Adrenal gland (tissue), 12 donors: Measurements from ENCODE around the gene HDGFL3. TPM values are rescaled to one million over a fixed set of nuclear protein-coding genes. Genes with fewer than 3 reads are reported as not detected.
A peak's percentile ranks its signal among the peaks of the same experiment; 100 is the strongest.
"Not testable (repeated sequence)": the region's sequence is repeated elsewhere in the genome, so short reads cannot be mapped to it uniquely, and the experiment has no call there.

Experiments used
- DNase-seq, 7 donors: peaks; one replicate each; pipeline ENCODE4 v3.0.0-alpha.2; 2019 to 2020
- H3K27ac ChIP-seq, 5 donors: fragments of 200-600 bp; sonication (generic) in 4 of 5; 1 replicate in 3 of 5; 2 replicates in 2 of 5; pipeline versions ENCODE4 v1.5.1 to v1.8.0; 2016 to 2020; ENCODE audit warnings: mild to moderate bottlenecking in 1 of 5
- H3K27me3 ChIP-seq: fragments of 200-600 bp; 2 replicates; pipeline ENCODE4 v1.8.0; 2021
- H3K36me3 ChIP-seq, 2 donors: fragments of 200-600 bp; replicated peaks in 1 of 2; 1 replicate in 1 of 2; 2 replicates in 1 of 2; pipeline versions ENCODE4 v1.5.1 to v1.8.0; 2018 to 2022
- H3K4me1 ChIP-seq, 2 donors: fragments of 200-600 bp; replicated peaks in 1 of 2; 1 replicate in 1 of 2; 2 replicates in 1 of 2; pipeline versions ENCODE4 v1.5.1 to v1.8.0; 2018 to 2021
- H3K4me3 ChIP-seq, 4 donors: fragments of 200-600 bp; sonication (generic) in 3 of 4; one replicate each; pipeline ENCODE4 v1.5.1; 2016 to 2018
- H3K9me3 ChIP-seq, 3 donors: fragments of 200-600 bp; sonication (generic) in 1 of 3; replicated peaks in 1 of 3; 1 replicate in 2 of 3; 2 replicates in 1 of 3; pipeline versions ENCODE4 v1.5.1 to v1.8.0; 2016 to 2021
- CTCF ChIP-seq, 6 experiments: fragments of 450-650 bp in 4 of 6; fragments of 200-600 bp in 2 of 6; sonication (generic) in 1 of 6; IDR thresholded peaks; 1 replicate in 5 of 6; 2 replicates in 1 of 6; pipeline versions ENCODE4 v1.5.1 to v1.8.0; 2016 to 2021; ENCODE audit warnings: antibody characterized with exemption in 6 of 6, mild to moderate bottlenecking in 2 of 6, moderate library complexity in 1 of 6
- POLR2A ChIP-seq, 2 donors: fragments of 450-650 bp; IDR thresholded peaks; one replicate each; pipeline ENCODE4 v1.6.1; 2017; ENCODE audit warnings: antibody characterized with exemption in 2 of 2, mild to moderate bottlenecking in 2 of 2, moderate library complexity in 1 of 2
- WGBS, 4 donors: extraction: QIAGEN DNeasy Blood & Tissue Kit in 2 of 4; methylation state at CpG; one replicate each; pipeline versions ENCODE4 v1.1.5 to v1.1.7; 2013 to 2017; 5-methylcytosine and 5-hydroxymethylcytosine counted together
- intact Hi-C, 2 donors: fragments of 100-400 bp; cut with DNase I; formaldehyde crosslinking; loops; one replicate each; pipeline versions ENCODE4 v1.14.1 to v1.15.0; 2022 to 2023
- polyA plus RNA-seq, 3 donors: library from polyadenylated mRNA; stranded (reverse); fragments of 200-250 nt in 2 of 3; fragments of 350-450 nt in 1 of 3; fragmentation: Illumina TruSeq in 1 of 3; extraction: RNeasy Lipid Tissue Mini Kit (QIAGEN cat#74804) in 1 of 3; gene quantifications; one replicate each; pipeline ENCODE4 v1.2.3, GENCODE V29; 2013 to 2014
- total RNA-seq, 9 donors: library from RNA; depleted of rRNA in 4 of 9; stranded (reverse); fragments of >200 nt in 4 of 9; fragments of 120-200 nt in 1 of 9; fragmentation: NEBNext Ultra II Directional in 1 of 9; extraction: Animal tissue kit (Norgen Biotek cat#: 25700) in 1 of 9; gene quantifications; one replicate each; pipeline versions ENCODE4 v1.1.0 to v1.2.4, GENCODE V29; 2013 to 2023
- donor health status: healthy with polysubstance abuse.
- donor health status: Bipolar disorder and iron deficiency.
- donor health status: DM: yes; HTN: yes; CAD: no.
- donor health status: DM: no; HTN: no; CAD: no.
- donor health status: DM: no; HTN: no; CAD: no.
- donor health status: DM: yes; HTN: yes; CAD: no.

Gene HDGFL3
- total and polyA plus RNA-seq, 12 donors = 9.3 to 82.2 (median 52.9) TPM

- Histone ChIP-seq H3K4me3 (no peak overlapping the region), H3K4me1 (no peaks in the 10 kb centered on the region), H3K36me3 (peaks cover 0 to 29% of the 10 kb centered on the region in 2 donors), H3K27me3 (no peaks in the 10 kb centered on the region), H3K27ac (no peak overlapping the region), H3K9me3 (no peaks in the 10 kb centered on the region)
- intact Hi-C loops = no loop called here
- DNase-seq = no peak
- 95 to 98% (median 97%) methylated on average over 3 of the region's 3 CpGs for WGBS, 4 donors
- TF ChIP-seq CTCF (IDR thresholded peaks at IDR 0.05) (no peak), POLR2A (IDR thresholded peaks at IDR 0.05) (no peak)
These were observed 62.9 kb downstream of the HDGFL3 start for GRCh38 chr15:83144771-83145170.

- intact Hi-C loops, H3K4me1 ChIP-seq, H3K27ac ChIP-seq, H3K9me3 ChIP-seq, H3K4me3 ChIP-seq, DNase-seq, H3K27me3 ChIP-seq: not testable (repeated sequence)
- peaks cover 0 to 24% of the 10 kb centered on the region in 2 donors for H3K36me3 ChIP-seq
- WGBS, 4 donors = 96 to 100% (median 98%) methylated on average over 3 of the region's 3 CpGs
These were observed 65.5 kb downstream of the HDGFL3 start for GRCh38 chr15:83142151-83142550.

- no peak for DNase-seq
- Histone ChIP-seq H3K27ac (no peak overlapping the region), H3K36me3 (no peaks in the 10 kb centered on the region), H3K9me3 (no peaks in the 10 kb centered on the region), H3K4me3 (no peak overlapping the region), H3K4me1 (no peaks in the 10 kb centered on the region), H3K27me3 (no peaks in the 10 kb centered on the region)
- no peak for TF ChIP-seq POLR2A (IDR thresholded peaks at IDR 0.05)
- no peak for TF ChIP-seq CTCF (IDR thresholded peaks at IDR 0.05)
- WGBS, 4 donors = 86 to 91% (median 89%) methylated on average over 4 of the region's 4 CpGs
- intact Hi-C loops = no loop called here
These were observed 74.6 kb downstream of the HDGFL3 start for GRCh38 chr15:83132861-83133523.

- intact Hi-C loops = no loop called here
- no peaks in the 10 kb centered on the region for H3K27me3 ChIP-seq
- WGBS, 4 donors = 82 to 96% (median 95%) methylated on average over 2 of the region's 2 CpGs
- H3K9me3 ChIP-seq = no peaks in the 10 kb centered on the region
- no peaks in the 10 kb centered on the region for H3K36me3 ChIP-seq
- DNase-seq = no peak
- no peaks in the 10 kb centered on the region for H3K4me1 ChIP-seq
- H3K4me3 ChIP-seq = no peak overlapping the region
- no peak for TF ChIP-seq CTCF (IDR thresholded peaks at IDR 0.05)
- no peak overlapping the region for H3K27ac ChIP-seq
These were observed 77.8 kb downstream of the HDGFL3 start for GRCh38 chr15:83129791-83130190.

GRCh38 chr15:83127547-83128150 lies 80.0 kb downstream of the HDGFL3 start:
- Histone ChIP-seq H3K27me3 (no peaks in the 10 kb centered on the region), H3K4me1 (no peaks in the 10 kb centered on the region), H3K27ac (no peak overlapping the region), H3K36me3 (no peaks in the 10 kb centered on the region), H3K4me3 (no peak overlapping the region), H3K9me3 (no peaks in the 10 kb centered on the region)
- 67 to 79% (median 73%) methylated on average over 3 of the region's 3 CpGs for WGBS, 4 donors
- peak in 1 of 7 donors; percentile 30 for DNase-seq
- intact Hi-C loops = no loop called here
- TF ChIP-seq POLR2A (IDR thresholded peaks at IDR 0.05) (no peak), CTCF (IDR thresholded peaks at IDR 0.05) (no peak)
